Measurements from ENCODE around the gene POLR3E.

The POLR3E gene, protein sequence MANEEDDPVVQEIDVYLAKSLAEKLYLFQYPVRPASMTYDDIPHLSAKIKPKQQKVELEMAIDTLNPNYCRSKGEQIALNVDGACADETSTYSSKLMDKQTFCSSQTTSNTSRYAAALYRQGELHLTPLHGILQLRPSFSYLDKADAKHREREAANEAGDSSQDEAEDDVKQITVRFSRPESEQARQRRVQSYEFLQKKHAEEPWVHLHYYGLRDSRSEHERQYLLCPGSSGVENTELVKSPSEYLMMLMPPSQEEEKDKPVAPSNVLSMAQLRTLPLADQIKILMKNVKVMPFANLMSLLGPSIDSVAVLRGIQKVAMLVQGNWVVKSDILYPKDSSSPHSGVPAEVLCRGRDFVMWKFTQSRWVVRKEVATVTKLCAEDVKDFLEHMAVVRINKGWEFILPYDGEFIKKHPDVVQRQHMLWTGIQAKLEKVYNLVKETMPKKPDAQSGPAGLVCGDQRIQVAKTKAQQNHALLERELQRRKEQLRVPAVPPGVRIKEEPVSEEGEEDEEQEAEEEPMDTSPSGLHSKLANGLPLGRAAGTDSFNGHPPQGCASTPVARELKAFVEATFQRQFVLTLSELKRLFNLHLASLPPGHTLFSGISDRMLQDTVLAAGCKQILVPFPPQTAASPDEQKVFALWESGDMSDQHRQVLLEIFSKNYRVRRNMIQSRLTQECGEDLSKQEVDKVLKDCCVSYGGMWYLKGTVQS
- total RNA-seq, result 137 to 223 reads per million in 2 donors

DNA sequence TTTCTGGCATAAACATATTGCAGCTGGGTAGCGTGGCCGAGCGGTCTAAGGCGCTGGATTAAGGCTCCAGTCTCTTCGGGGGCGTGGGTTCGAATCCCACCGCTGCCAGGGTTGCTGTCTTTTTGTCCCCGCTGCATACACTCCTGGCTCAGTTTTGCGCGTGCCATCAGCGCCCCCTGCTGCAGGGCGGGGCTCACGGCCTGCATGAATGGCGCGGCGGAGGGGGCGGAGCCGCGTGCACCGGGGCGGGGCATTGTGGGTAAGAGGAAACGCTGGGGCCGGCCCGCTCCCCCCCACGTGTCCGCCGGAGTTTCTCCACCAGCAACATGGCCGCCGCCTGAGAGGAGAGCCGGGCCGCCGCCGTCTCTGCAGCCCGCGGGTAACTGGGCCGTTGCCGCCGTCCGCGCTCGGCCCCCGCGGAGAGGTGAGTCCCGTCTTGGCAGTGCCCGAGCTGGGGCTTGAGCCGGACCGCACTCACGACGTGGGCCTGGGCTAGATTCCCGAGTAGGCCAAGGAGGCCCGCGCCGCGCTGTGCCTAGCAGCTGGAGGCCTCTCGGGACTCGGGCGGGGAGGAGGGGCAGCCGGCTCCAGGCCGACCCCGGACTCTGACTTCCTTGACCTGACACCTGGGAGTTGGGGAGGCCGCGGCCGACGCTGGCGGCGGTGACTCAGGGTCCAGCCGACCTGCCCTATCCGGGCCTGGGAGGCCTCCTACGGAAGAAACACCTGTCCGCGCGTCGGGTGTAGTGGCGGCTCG is at the start of gene POLR3E:
POLR3E (plus strand) TSS at position 296 of the 757 bp plus-strand sequence. CDS start 5,560 bp downstream, outside the sequence.
- DNase-seq, result peak; percentile 96 to 100 (median 100)

DNA sequence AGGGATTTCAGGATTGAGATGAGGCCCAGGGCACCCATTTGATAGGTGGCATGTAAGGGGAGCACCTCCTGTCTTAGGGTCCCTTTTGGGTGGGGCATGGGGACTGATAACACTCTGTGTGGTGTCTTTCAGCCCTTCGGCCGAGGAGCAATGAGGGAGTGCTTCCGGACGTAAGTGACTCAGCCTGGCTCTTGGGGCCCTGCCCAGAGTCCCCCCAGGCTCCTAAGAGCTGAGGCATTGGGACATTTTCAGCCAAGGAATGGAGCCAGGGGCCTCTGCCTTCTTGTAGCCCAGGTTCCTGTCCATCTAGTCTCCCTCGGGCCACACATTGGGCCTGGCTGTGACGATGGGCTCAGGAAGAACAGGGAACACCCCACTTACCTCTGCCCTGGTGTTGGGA is 46.7 kb upstream of the POLR3E start:
- no peak for DNase-seq

DNA sequence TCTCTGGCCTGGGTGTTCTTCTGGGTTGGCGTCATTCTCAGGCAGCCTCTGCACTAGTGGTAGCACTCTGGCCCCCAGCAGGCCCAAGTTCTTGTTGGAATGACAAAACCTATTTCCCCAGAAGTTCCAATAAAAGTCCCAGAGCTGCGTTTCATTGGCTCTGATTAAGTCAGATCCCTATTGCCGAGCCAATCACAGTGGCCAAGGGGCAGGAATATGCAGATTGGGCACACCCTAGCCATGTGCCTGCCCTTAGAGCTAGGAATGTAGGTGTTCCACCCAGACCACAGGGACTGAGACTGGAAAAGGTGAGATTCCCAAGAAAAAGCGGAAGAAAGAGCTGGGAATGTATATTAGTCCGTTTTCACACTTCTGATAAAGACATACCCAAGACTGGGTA is 44.9 kb upstream of the POLR3E start:
- no peak for DNase-seq

DNA sequence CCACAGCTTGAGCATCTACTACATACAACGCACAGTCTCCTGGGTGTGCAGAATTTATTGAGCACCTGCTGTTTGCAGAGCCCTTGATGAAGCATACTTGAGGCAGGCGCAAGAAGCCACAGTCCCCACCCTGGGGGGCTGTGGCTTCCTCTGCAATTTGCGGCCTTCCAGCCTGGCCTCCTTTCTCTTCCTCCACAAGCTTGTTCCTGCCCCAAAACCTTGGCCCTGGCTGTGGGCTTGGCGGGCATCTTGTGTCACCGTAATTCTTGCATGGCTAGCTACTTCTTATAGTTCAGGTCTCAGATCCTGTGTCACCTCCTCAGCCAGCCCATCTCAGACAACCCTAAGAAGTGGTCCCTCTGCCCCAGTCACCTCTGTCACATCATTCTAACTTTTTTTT is 43.9 kb upstream of the POLR3E start:
- DNase-seq, result no peak

DNA sequence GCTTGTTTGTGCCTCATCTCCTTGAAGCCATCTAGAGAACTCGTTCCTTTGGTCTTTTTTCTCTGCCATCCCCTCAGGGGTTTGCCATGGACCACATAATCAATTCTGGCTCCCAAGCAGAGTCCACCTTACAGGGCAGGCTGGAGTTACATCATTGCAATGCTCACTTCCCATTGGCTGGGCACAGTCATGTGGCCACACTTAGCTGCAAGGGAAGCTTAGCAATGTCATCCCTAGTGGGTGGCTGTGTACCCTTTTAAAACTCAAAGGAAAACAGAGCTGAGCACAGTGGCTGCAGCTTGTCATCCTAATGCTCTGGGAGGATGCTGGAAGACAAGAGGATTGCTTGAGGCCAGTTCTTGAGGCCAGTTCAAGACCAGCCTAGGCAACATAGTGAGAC is 41.9 kb upstream of the POLR3E start:
- DNase-seq, result no peak

DNA sequence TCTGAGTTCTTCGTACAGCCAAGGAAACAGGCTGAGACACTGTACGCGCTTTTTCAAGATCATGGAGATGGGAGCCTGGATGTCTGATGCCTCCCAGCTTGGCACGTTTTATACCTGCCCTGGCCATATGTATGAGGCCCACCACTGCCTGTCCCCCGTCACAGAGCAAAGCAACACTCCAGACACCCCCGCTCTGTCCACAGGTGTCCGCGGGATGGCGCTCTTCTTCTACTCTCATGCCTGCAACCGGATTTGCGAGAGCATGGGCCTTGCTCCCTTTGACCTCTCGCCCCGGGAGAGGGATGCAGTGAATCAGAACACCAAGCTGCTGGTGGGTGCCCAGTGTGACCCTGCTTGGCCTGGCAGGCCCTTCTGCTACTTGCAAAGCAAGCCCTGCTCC is 39.8 kb upstream of the POLR3E start:
- no peak for DNase-seq

DNA sequence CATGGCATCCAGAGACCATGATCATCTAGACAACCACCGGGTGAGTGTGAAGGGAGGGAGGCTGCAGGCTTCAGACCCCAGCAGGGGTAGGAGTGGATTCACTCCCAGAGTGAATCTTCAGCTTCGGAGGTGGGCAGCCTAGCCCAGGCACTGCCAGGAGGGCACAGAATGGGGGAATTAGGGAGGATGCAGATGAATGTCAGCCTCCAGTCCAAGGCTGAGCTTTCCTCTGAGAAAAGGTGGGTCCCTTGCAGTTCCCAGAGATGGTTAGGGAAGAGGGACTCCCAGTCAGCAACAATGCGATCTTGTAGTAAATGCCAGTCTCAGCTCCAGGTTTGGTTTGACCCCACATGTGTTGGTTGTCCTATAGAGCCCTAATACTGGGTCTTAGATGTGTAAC is 36.7 kb upstream of the POLR3E start:
- no peak for DNase-seq

DNA sequence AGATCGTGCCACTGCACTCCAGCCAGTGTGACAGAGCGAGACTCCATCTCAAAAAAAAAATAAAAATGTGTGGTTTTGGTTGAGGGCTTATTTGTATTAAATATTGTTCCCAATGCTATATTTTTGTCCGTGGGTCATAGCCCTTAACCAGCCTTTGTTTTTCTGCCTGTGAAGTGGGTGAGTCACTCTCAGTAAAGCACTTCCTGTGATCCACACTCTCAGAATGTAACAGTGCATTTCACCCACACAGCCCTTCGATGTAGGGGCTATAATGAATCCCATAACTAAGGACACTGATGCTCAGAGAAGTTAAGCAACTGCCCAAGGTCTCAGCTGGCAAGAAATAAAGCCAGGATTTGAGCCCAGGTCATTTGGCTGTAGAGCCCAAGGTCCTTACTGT is 34.7 kb upstream of the POLR3E start:
- peak in 1 of 5 experiments; percentile 41 for DNase-seq

DNA sequence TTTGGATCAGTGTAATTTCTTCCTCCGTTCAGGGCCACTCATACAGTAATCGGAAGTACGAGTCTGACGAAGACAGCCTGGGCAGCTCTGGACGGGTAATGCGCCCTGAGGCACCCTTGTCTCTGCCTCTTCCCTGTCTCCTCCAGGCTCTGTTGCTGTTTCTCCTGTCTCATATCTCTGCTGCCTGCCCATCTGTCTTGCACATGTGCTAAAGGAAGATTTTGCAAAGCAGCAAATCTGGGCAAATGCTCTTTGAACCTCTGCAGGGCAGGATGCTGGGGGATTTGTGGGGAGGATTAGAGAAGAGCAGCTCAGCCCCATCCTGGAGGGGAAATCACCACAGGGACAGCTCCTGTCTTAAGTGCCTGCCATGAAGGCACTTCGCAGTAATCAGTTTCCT is 32.4 kb upstream of the POLR3E start:
- peak in 1 of 5 experiments; percentile 27 for DNase-seq

DNA sequence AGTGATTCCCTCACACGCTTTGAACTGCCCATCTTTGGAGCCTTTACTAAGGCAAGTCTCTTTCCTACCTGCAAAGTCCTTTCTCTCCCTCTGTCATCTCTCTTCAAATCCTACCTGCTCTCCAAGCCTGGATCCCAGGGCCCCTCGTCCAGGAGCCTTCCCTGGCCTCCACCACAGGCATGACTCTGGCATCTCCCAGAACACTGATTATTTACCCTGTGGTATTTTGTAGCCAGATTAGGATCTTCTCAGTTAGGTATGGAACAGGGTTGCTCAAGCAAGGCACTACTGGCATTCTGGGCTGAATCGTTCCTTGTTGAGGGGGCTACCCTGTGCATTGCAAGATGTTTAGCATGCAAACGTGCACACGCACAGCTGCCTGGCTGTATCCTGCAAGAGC is 31.9 kb upstream of the POLR3E start:
- DNase-seq, result no peak

DNA sequence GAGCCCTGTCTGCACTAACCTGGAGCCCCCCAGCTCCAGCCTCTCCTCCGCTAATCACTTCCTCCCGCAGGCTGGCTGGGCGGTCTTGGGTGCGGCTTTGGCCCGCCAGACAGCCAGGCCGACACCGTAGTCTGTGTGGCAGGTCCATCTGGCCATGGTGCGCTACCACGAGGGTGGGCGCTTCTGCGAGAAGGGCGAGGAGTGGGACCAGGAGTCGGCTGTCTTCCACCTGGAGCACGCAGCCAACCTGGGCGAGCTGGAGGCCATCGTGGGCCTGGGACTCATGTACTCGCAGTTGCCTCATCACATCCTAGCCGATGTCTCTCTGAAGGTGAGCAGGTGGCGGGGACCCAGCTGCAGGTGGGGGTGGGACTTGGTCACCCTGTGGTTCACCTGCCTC is 30.7 kb upstream of the POLR3E start:
- no peak for DNase-seq

DNA sequence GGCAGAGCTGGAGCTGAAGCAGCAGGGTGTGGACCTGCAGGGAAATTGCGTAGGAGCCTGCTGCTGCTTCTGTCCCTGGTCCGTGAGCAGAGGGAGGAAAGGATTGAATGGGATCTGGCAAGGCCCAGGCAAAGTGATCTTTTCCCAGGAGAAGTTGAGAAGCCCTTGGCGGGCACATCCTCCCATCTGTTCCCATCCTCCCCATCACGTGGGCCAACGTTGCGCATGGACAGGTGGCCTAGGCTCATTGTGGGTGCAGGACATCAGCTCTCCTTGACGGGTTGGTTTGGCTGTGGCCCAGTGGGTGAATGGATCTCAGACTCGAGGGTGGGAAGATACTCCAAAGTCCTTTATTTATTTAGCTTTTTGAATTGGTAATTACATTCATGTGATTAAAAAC is 29.4 kb upstream of the POLR3E start:
- DNase-seq, result no peak

DNA sequence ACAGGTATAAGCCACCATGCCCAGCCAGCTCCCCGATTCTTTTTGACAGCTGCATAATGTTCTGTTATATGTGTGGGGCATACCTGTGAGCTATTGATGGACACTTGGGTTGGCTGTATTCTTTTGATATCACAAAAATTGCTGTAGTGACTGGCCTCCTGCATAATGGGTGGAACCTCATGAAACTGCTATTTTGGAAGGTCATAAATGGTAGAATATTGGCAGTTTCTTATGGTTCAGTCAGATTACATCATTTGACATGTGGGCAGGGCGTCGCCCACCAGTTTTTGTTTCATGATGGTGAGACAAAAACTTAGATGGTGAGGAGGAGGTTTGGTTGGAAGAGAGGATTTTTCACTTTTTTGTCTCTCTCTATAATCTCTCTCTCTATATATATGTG is 26.7 kb upstream of the POLR3E start:
- DNase-seq, result peak in 1 of 5 experiments; percentile 14

DNA sequence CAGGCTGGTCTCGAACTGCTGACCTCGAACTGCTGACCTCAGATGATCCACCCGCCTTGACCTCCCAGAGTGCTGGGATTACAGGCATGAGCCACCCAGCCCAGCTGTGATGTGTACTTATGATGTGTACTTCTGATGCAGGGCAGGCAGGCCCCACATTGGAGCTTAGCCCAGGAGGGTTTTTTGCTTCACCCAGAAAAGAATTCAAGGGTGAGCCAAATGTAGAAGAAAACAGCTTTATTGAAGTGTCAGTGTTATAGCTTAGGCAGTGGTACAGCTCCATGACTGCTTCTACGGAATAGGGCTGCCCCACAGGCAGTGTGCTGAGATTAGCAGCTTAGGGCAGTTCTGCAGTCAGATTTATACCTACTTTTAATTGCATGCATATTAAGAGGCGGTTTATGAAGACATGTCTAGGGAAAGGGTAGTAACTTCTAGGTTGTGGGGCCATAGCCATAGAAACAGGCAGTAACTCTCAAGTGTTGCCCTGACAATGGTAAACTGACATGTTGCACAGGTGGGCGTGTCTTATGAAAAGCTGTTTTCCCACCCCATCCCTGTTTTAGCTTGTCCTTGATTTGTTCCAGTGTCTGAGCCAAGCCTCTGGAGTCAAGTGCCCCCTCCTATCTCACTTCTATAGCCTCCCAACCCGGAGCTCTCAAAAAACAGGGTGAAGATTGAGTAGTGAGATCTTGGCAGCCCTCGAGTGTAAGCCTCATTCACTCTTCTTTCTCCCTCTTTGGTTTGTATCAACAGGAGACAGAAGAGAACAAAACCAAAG is 24.1 kb upstream of the POLR3E start:
- DNase-seq, result no peak

DNA sequence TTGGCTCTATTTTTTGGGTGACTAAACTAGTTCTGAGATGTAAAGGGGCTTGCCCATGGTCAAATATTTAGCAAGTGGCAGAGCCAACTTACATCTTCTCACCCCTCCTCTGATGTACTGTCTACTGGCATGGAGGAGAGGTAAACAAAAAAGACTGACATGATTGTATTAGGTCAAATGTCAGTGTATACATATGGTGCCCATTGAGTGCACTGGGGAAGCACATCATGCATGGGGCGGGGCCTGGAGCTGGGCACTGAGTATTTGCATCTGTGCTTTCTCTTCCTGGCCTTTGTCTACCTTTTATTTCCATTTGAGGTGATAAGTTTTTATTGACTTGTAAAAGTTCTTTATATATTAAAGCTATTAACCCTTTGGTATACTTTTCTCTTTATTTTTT is 22.3 kb upstream of the POLR3E start:
- DNase-seq, result no peak

DNA sequence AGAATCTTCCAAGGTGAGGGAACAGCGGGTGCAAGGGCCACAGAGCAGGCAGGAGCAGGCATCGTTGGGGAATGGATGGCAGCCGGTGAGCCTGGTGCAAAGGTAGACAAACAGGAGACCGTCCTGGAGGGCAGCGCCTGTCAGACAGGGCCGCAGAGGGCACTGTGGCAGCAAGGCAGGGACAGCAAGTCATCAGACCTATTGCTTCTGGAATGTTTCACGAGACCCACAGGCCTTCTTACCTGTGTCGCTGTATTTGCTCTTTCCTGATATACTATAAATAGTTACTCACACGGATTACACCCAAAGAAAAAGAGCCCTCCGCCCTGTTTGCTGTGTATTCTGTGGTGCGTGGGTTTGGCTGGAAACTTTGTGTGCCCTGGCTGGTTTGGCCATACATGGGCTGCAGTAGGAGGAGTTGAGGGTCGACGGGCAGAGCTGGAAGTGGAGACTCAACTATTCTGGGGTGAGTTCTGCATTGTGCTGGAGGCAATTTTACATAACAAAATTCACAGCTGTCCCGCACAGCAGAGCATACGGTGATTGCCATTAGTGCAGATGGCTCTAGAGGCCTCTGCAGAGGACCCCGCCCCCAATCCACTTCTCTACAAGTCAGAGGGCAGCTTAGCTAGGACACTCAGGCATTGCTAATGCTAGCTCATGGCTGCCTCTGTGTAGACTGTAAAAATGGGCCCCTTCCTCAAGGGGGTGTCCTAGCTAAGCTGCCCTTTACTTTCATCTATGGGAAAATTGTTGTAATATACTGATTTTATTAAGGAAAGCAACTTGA is 18.6 kb upstream of the POLR3E start:
- no peak for DNase-seq

DNA sequence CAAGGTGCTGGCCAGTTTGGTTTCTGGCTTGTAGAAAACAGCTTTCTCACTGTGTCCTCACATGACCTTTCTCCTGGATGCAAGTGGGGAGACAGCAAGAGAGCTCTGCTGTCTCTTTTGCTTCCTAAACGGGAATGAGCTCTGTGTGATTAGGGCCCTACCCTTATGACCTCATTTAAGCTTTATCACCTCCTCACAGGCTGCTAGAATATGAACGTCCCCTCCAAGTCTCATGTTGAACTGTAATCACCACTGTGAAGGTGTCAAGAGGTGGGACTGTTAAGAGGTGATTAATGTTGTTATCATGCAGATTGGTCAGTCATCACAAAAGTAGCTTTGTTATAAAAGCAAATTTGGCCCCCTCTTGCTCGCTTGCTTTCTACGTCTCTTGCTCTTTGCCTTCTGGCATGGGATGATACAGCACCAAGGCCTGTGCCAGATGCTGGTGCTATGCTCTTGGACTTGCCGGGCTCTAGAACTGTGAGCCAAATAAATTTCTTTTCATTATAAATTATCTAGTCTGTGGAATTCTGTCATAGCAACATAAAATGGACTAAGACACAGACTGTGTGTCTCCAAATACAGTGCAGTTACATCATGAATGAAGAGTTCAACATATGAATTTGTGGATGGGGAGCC is 14.8 kb upstream of the POLR3E start:
- DNase-seq, result no peak

DNA sequence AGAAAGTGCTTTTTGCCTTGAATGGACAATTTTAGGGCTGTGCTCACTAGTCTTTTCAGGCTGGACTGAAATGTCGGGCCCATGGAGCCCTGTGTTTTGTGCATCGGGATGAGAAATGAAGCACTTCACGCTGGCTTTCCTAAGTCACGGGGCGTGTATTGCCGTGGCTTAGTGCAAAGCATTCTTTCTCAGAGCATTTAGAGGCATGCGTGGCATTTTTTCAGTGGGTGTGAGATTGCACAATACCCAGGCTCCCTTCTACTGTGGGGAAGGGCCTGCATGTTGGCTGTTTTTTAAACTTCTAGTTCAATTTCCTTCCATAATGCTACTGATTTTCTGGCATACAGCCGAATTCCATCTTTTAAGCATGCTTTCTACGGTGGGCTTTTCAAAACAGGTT is 12.6 kb upstream of the POLR3E start:
- DNase-seq, result no peak

DNA sequence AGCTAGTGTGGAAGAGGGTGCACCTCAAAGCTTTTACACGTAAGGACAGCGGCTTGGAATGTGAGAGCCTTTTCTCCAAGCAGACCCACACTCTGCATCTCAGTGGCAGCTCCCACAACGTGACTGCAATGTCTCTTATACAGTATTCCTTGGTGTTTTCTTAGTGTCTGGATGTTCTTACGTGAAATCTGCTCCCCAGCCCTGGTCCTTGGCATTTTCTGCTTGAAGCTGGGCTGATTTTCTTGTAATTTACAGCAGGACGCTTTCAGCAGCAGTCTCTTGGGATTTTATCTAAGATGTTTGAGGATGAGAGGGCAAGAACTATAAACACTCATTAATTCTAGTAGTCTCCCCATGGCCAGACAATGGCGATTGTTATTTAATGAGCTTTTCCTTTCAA is 12.1 kb upstream of the POLR3E start:
- no peak for DNase-seq

DNA sequence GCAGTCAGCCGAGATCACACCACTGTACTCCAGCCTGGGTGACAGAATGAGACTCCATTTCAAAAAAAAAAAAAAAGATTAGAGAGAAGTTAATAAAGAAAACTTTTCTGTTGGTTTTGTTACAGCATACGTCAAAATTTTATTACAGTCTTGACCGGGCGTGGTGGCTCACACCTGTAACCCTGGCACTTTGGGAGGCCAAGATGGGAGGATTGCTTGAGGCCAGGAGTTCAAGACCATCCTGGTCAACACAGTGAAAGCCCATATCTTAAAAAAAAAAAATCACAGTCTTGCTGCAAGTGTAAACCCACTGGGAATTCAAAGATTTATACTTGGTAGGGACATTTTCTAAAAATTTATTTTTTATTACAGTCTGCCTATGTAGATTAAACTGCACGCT is 6.2 kb upstream of the POLR3E start:
- DNase-seq, result no peak

DNA sequence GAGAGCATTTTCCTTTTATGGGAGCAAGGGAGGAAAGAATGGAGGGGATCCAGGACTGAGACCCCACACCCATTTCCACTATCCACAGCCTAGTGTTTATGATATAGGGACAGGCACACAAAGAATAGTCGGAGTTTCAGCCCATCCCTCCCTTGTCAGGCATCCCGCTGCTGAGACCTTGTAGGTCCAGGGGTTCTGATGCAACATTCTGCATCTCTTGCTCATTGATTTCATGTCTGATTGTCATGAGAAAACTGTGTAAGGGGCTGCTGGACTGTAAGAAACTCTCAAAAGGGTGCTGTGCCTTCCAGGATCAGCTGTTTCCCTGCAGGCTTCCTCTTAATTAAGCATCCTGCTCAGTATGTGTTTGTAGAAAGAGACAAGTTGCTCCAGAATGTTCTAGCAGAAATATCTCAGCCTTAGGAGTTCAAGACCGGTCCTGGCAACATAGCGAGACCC is 5.3 kb upstream of the POLR3E start:
- no peak for DNase-seq

Measured in T-helper 2 cell (primary cell).